ENCODE results near the gene CEP68.

DNA sequence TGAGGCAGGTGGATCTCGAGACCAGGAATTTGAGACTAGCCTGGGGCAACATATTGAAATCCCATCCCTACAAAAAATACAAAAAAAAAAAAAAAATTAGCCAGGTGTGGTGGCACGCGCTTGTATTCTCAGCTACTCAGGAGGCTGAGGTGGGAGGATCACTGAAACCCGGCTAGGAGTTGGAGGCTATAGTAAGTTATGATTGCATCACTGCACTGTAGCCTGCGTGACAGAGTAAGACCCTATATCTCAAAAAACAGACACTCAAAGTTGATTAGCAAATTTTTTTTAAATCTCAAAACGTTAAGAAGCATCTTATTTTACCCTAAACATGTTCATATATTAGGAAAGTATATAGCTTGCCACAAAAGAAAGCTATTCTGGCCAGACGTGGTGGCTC lies 66.1 kb downstream of the CEP68 start:
- TF ChIP-seq, protein P1, sequence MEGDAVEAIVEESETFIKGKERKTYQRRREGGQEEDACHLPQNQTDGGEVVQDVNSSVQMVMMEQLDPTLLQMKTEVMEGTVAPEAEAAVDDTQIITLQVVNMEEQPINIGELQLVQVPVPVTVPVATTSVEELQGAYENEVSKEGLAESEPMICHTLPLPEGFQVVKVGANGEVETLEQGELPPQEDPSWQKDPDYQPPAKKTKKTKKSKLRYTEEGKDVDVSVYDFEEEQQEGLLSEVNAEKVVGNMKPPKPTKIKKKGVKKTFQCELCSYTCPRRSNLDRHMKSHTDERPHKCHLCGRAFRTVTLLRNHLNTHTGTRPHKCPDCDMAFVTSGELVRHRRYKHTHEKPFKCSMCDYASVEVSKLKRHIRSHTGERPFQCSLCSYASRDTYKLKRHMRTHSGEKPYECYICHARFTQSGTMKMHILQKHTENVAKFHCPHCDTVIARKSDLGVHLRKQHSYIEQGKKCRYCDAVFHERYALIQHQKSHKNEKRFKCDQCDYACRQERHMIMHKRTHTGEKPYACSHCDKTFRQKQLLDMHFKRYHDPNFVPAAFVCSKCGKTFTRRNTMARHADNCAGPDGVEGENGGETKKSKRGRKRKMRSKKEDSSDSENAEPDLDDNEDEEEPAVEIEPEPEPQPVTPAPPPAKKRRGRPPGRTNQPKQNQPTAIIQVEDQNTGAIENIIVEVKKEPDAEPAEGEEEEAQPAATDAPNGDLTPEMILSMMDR (IDR thresholded peaks at IDR 0.05): no peak
- no peak for TF ChIP-seq EP300 (IDR thresholded peaks at IDR 0.05)
- no peak for TF ChIP-seq POLR2A (IDR thresholded peaks at IDR 0.05)
- no peak for TF ChIP-seq POLR2AphosphoS5 (IDR thresholded peaks at IDR 0.05)
